GM19324 (cell line): Measurements from ENCODE around the gene NRDE2.

ENCODE experiments used
- ATAC-seq: cut with Tn5 transposase; IDR thresholded peaks from one replicate; pipeline ENCODE4 v1.9.1; 2021; ENCODE audit warnings: mild to moderate bottlenecking, moderate library complexity; ENCODE audit not compliant: unreplicated experiment, low FRiP score

NRDE2 gene

GRCh38 chr14:90300611-90301047 lies 31.1 kb downstream of the NRDE2 start:
- no peak for ATAC-seq

- no peak for ATAC-seq
Measured at GRCh38 chr14:90299408-90299807, 32.3 kb downstream of the NRDE2 start.

- no peak for ATAC-seq
Measured at GRCh38 chr14:90297876-90298629, 33.7 kb downstream of the NRDE2 start.

- no peak for ATAC-seq
Measured at GRCh38 chr14:90296641-90297040, 35.1 kb downstream of the NRDE2 start.

- ATAC-seq, result no peak
Measured at GRCh38 chr14:90295870-90296516, 35.7 kb downstream of the NRDE2 start.

GRCh38 chr14:90294872-90295271 lies 36.9 kb downstream of the NRDE2 start:
- no peak for ATAC-seq

- ATAC-seq, result no peak
Measured at GRCh38 chr14:90293766-90294730, 37.7 kb downstream of the NRDE2 start.

- ATAC-seq, result no peak
Measured at GRCh38 chr14:90291699-90292098, 40.0 kb downstream of the NRDE2 start.

- no peak for ATAC-seq
Measured at GRCh38 chr14:90290337-90291011, 41.3 kb downstream of the NRDE2 start.

GRCh38 chr14:90288651-90289355 lies 42.9 kb downstream of the NRDE2 start:
- ATAC-seq, result peak; percentile 100

GRCh38 chr14:90287791-90288190 lies 44.0 kb downstream of the NRDE2 start:
- ATAC-seq, result no peak

GRCh38 chr14:90281756-90282155 lies 50.0 kb downstream of the NRDE2 start:
- no peak for ATAC-seq

GRCh38 chr14:90281261-90281660 lies 50.5 kb downstream of the NRDE2 start:
- no peak for ATAC-seq

- no peak for ATAC-seq
Measured at GRCh38 chr14:90280096-90280495, 51.6 kb downstream of the NRDE2 start.

GRCh38 chr14:90278199-90279175 lies 53.3 kb downstream of the NRDE2 start:
- ATAC-seq, result no peak

- ATAC-seq, result no peak
Measured at GRCh38 chr14:90277581-90278198, 54.1 kb downstream of the NRDE2 start.

GRCh38 chr14:90276646-90277367 lies 54.9 kb downstream of the NRDE2 start:
- ATAC-seq, result no peak

- ATAC-seq, result no peak
Measured at GRCh38 chr14:90275820-90276219, 55.9 kb downstream of the NRDE2 start.
